Airway epithelial cell (primary cell): ENCODE results near the gene SPDYE17. TPM values are rescaled to one million over a fixed set of nuclear protein-coding genes. Genes with fewer than 3 reads are reported as not detected.

Experiments
- total RNA-seq: library from RNA; depleted of rRNA; stranded (reverse); fragments of >200 nt; gene quantifications from 2 replicates; pipeline ENCODE4 v1.2.3, GENCODE V29; 2015

The SPDYE17 gene
- total RNA-seq, result not detected in 2 replicates

GRCh38 chr7:77032261-77032660 is at the start of gene SPDYE17:
SPDYE17 (minus strand) TSS chr7:77032361; CDS start chr7:77030570, 1,791 bp downstream.

GRCh38 chr7:77062557-77062956 is 30.4 kb upstream of the SPDYE17 start, which contains the start of gene SPDYE18:
SPDYE18 (minus strand) TSS chr7:77062558; CDS start chr7:77060512, 2,046 bp downstream.

Other genes starting within 250 kb of the SPDYE17 start
- not detected in 2 replicates for gene SPDYE18, start 30.2 kb upstream of the SPDYE17 start, total RNA-seq
- gene CCDC146, start 90.3 kb upstream of the SPDYE17 start, total RNA-seq, result 0.65 and 1.5 TPM in 2 replicates
- gene FGL2, start 167.5 kb upstream of the SPDYE17 start, total RNA-seq, result not detected in 2 replicates